HG02610 (cell line): Measurements from ENCODE around the gene CASP8.
"Not testable (repeated sequence)": the region's sequence is repeated elsewhere in the genome, so short reads cannot be mapped to it uniquely, and the experiment has no call there.

Source experiments
- ATAC-seq: cut with Tn5 transposase; IDR thresholded peaks from one replicate; pipeline ENCODE4 v1.9.1; 2021; ENCODE audit warnings: mild to moderate bottlenecking, moderate library complexity; ENCODE audit not compliant: unreplicated experiment

CASP8 gene

DNA sequence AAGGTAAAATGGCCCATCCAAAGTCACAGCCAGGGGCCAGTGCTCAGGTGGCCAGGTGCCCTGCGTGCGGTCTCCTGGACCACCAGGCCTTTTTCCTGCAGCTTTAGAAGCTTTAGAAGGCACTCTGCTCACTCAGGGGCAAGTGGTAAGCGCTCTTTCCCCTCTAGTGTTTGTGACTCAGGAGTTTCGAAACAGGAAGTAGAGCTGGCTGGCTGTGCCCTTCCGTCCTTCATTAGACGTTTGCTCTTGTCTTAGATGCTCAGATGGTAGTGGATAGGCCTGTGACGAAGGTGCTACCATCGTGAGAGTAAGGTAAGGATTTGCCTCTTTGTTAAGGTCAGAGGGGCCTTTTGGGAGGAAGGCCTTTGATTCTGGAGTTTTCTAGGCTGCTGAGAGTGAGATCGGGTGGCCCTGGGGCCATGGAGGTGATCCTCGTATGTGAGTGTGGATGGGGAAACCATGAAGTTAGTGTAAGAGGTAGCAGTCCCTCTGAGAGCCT is at the start of gene CASP8:
TSS of gene CASP8 (plus strand) at position 235 of the 499 bp plus-strand sequence. CDS start 5,951 bp downstream, outside the sequence.
- no peak for ATAC-seq

DNA sequence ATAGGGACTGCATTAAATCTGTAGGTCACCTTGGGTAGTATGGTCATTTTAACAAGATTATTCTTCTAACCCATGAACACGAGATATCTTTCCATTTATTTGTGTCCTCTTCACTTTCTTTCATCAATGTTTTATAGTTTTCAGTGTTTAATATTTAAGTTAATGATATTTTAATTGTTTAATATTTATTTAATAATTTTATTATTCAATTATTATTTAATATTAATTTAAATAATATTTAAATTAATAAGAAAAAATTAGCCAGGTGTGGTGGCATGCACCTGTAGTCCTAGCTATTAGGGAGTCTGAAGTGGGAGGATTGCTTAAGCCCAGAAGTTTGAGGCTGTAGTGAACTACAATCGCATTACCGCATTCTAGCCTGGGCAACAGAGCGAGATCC is 44.4 kb upstream of the CASP8 start:
- ATAC-seq = no peak

DNA sequence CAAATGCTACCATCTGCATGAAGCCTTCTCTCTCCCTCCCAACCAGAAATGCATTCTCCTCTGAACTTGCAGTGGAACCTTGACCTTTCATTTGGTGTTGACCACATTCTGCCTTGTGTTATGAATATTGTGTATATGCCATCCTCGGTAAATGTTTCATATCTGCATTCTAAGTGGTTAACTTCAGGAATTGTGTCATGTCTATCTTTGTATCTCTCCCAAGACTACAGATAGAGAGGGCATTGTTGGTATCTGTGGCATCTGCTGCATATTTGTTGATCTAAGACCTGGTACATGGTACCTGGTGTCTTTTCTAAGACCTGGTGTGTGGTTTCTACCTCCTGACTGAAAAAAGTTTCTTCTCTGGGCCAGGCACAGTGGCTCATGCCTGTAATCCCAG is 43.4 kb upstream of the CASP8 start:
- ATAC-seq = no peak

DNA sequence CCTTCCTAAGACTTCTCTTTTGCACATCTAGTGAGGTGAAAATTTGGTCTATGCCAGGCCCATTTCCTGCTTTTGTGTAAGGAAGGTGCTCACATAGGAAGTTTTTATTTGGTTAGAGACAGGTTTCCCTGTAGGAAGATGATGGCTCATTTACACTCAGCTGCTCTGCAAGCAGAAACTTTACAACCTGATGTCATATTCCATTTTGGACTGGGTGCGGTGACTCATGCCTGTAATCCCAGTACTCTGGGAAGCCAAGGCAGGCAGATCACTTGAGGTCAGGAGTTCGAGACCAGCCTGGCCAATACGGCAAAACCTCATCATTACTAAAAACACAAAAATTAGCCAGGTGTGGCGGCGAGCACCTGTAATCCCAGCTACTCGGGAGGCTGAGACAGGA is 41.6 kb upstream of the CASP8 start:
- no peak for ATAC-seq

DNA sequence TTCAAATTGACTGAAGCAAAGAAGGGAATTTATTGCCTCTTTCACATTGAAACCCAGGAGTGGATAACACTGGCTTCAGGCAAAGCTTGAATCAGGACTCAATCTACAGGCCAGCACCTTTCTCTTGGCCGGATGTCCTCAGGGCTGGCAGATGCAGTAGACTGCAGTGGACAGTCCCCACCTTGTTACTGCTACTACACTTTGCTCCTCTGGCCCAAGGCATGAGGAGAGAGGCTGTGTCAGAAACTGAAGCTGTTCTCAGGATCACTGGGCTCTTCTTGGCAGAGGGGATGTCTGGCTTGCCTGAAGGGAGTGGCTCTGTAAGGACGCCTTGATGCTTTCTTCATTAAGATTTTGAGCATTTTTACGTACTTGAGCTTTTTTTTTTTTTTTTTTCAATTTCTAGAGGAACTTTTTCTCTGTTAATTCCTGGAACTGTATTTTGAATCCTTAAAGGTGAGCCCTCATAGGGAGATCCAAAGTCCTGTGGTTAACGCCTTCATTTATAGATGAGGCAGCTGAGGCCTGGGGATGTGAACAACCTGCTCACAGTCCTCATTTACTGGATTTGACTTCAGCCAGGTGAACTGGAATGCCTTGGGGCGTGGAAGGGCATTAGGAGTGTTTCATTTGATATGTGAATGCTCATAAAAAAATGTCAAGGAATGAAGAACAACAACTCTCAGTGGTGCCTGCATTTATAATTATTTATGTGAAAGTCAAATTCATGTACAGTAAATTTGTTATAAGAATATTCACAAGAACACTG is 40.8 kb upstream of the CASP8 start:
- no peak for ATAC-seq

DNA sequence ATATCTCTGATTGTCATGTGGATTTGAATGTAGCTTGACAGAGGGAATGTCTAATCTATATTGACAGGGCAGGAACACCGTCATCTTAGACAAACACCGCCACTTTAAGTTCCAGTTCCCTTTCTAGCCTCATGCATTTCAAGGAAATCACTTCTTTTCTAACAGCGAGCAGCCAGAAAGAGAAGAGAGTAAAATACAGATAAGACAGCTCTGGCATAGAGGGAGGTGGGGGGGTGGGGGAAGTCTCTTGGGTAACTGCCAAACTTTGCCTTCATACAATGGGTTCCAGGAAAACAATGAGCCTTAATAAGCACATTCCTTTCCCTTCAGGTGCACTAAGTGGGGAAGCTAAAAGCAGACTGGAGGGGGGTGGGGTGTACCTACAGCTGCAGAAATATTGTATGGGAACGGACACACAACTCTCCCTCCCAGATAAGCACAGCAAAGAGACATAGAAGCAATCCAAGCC is 40.2 kb upstream of the CASP8 start:
- no peak for ATAC-seq

DNA sequence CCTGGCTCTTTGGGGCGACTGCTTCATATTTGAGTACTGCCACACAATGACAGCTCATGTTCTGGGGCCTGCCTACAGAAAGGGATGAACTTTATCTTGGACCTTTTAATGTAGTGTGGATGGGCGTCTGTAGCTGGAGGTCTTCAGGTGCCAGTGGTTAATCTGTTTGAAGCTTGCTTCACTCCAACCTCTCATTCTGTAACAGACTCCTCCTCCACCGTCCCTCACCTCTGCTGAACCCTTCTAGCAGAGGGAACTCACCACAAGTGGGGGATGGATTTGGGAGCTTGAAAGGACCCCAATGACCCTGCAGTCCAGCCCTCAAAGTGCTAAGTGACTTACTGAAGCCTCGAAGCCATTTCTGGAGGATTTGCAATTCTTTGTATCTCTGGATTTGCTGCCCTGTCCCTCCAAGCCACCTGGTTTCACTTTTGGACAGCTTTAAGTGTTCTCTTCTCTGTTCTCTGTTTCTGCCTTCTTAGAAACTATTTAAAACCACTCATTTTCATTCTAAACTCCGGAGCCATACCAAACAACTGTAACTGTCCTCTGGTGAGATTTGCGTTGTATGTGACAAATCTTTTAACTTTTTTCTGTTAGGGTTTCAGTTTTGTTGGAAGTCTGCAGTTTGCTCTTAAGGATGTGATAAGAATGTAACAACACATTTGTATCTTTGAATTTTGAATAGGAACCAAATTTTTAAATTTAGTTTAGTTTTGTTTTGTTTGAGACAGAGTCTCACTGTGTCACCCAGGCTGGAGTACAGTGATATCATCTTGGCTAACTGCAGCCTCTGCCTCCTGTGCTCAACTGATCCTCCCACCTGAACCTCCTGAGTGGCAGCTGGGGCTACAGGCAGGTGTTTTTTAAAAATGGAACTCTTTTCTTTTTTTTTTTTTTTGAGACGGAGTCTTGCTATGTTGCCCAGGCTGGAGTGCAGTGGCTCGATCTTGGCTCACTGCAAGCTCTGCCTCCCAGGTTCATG is 37.0 kb upstream of the CASP8 start:
- peak; percentile 78 for ATAC-seq

DNA sequence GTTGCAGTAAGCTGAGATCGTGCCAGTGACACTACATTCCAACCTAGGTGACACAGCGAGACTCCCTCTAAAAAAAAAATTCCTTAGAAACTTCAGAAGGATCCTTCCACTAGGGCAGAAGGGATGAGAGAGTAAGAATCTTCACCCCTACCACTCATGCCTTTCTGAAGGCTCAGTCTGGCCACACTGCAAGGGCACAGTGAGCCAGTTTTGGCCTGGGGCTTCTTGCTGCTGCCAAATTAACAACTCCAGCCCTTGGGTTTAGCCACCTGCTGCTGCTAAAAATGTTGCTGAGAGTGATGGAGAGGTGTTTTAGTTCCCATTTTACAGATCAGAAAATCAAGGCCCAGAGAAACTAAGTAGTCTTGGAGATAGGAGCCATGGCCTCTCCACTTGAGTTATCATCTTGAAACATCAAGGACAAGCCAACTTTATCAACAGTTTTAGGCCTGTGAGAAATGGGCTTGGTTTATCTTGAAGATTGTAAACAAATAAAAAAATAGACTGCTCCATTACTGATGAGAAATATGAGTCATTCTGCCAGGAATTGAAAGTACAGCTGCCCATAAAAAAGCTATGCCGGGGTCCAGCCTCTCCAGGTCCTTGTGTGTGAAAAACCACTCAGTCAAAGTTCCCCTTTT is 31.9 kb upstream of the CASP8 start:
- no peak for ATAC-seq

DNA sequence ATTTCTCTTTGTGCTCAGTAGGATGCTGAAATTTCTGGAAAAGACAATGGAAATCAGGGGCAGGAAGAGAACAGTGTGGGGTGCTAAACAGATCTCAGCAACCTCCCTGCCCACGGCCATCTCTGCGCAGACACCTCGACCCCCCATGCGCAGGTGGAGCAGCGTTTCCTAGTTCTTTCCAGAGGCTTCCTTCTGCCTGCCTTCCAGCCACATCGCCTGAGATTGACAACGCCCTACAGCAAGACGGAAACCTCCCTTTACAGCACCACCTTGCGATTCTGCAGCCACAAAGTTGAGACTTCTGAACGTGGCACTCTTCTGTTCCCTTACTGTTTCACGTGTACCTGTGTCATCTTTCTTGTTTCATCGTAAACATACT is 31.4 kb upstream of the CASP8 start:
- no peak for ATAC-seq

DNA sequence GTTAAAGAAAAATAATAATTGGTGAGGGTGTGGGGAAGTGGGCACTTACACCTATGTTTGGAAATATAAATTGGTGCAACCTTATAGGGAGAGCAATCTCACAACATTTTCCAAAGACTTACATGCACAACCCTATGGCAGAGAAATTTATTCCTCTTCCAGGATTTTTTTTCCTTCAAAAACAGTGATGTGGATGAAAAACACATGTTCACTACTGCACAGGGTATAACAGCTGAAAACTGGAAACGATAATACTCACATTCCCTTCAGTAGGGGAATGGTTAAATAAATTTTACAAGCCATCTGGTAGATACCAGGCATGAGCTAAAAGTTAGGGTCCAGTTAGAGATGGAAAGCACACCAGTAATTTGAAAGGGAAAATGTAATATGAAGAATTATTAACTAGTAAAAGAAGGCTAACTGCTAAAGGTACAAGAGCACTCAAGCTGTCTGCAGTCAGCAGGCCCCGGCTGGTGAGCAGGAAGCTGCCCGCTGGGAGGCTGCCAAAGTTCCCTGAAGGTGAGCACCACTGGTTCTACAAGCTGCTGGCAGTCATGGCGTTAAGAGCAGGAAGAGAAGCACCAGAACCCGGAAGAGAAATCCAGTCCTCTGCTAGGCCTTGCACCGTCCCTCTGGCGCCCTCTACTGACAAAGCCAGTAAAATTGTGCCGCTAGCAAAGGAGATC is 28.4 kb upstream of the CASP8 start:
- ATAC-seq = peak; percentile 42

DNA sequence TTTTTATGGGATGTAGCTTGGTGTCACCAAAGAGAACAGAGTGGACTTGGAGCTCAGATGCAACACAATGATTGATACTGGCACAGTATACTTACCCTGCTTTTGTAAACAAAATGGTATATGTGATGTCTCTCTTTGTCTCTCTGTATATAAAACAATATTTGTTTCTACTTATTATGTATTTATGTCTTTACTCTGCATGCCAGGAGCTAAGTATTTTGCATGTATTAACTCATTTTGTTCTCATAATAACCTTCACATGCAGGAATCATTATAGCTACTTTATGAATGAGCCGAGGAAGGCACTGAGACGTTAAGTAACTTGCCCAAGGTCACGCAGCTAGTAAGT is 27.9 kb upstream of the CASP8 start:
- ATAC-seq = no peak

DNA sequence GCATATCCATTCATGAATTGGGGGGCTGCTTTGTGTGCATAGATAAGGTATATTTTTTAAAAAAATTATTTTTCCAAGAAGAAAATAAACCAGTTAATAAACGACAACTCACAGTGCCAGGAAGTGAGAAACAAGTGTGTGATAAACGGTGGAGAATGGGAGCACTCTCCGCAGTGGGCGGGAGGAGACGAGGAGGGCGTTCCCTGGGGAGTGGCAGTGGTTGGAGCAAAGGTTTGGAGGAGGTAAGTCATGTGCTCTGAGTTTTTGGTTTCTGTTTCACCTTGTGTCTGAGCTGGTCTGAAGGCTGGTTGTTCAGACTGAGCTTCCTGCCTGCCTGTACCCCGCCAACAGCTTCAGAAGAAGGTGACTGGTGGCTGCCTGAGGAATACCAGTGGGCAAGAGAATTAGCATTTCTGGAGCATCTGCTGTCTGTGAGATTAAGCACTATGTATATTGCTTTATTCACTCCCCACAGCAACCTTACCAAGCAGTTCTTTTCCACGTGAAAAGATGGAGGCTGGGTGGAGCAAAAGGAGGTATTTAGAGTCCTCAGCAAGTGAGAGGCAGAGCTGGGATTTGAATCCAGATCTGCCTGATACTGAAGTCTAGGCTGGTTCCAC is 27.0 kb upstream of the CASP8 start:
- ATAC-seq = peak; percentile 92

DNA sequence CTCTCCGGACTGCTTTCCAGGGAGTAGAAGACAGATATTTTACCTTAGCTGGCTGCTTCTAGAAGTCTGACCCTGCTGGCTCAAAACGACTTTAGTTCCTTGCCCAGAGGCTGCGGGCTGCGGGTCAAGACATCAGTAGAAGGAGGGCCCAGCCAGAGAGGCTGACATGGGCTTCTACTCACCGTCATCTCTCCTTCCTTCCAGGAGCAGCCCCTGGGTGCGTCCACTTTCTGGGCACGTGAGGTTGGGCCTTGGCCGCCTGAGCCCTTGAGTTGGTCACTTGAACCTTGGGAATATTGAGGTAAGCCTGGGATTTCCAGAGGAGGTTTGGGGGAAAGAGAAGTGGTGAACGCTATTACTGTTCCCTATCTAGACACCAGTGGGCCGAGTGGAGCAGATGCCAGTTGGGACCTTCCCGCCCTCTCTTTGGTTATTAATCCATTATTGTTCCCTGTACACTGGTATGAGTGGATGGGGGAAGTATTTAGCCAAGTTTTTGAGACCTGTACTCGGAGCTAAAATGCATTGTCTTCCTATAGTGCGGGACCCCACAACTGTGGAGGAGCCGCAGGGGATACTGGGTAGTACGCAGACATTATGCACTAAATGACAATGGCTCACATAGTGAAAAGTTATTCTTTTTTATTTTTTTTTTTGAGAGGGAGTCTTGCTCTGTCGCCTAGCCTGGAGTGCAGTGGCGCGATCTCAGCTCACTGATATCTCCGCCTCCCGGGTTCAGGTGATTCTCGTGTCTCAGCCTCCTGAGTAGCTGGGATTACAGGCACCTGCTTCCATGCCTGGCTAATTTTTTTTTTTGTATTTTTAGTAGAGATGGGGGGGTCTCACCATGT is 26.3 kb upstream of the CASP8 start:
- ATAC-seq = peak; percentile 15

DNA sequence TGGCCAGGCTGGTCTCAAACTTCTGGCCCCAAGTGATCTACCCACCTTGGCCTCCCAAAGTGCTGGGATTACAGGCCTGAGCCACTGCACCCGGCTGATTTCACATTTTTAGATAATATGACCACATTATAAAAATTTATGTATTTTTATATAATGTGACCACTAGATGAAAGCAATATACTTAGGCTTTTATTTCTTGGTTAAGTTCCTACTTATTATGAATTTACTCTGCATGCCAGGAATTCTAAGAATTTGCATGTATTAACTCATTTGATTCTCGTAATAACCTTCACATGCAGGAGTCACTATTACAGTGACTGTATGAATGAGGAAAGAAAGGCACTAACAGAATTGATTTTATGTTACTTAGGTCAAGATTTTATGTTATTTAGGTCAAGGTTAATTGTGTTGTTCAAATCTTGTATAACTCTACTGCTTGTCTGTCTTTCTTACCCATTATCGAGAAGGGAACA is 25.6 kb upstream of the CASP8 start:
- no peak for ATAC-seq

DNA sequence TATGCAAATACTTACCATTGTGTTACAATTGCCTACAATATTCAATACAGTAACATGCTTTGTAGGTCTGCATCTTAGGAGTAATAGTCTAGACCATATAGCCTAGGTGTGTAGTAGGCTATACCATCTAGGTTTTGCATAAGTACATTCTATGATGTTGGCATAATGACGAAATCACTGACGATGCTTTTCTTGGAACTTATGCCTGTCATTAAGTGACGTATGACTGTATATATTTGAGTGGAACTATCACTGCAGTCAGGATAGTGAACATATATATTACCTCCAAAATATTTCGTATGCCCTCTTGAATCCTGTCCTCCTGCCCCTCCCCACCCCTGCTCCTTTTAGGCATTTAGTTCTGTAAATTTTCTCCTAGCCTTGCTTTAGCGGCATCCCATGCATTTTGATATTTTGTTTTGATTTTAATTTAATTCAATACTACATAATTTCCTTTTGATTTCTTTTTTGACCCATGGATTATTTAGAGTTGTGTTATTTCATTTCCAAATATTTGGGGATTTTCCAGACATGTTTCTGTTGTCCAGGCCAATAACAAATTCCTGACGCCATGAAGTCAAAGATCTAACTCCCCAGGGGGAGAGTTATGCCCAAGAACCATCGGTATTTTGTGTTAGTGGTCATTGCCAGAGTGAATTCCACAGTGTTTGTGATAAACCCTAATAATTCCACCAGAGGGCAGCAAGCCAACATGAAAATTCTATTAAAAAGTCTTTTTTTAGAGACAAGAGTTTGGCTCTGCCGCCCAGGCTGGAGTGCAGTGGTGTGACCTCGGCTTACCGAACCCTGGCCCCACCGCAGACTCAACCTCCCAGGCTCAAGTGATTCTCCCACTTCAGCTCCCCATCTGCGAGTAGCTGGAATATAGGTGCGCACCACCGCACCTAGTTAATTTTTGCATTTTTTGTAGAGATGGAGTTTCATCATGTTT is 24.2 kb upstream of the CASP8 start:
- ATAC-seq = no peak

DNA sequence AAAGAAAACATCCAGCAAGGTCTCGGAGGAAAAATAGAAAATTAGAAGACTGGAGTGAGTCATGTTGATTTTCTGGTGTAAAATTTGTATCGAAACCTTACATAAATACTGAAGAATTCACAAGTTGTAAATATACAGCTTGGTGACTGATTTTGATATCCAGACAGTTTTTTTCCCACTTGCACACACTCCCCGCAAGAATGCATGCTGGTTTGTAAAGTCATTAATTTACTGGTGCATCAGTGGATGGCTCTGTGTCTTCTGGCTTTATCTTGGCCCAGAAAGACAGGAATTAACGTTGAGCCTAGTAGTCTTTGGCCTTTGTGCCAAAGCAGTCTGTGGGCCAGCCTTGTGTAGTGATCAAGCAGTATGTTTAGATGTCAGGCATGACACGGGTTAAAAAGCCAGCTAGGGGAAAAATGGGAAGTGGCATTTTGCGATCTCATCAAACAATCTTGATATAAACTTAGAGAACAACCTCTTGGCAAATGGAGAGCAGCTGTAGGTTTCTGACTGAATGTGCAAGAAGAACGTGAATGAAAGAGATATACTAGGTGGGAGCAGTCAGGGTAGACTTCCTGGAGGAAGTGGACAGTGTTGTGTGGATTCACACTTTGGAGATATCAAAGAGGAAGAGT is 22.7 kb upstream of the CASP8 start:
- no peak for ATAC-seq

DNA sequence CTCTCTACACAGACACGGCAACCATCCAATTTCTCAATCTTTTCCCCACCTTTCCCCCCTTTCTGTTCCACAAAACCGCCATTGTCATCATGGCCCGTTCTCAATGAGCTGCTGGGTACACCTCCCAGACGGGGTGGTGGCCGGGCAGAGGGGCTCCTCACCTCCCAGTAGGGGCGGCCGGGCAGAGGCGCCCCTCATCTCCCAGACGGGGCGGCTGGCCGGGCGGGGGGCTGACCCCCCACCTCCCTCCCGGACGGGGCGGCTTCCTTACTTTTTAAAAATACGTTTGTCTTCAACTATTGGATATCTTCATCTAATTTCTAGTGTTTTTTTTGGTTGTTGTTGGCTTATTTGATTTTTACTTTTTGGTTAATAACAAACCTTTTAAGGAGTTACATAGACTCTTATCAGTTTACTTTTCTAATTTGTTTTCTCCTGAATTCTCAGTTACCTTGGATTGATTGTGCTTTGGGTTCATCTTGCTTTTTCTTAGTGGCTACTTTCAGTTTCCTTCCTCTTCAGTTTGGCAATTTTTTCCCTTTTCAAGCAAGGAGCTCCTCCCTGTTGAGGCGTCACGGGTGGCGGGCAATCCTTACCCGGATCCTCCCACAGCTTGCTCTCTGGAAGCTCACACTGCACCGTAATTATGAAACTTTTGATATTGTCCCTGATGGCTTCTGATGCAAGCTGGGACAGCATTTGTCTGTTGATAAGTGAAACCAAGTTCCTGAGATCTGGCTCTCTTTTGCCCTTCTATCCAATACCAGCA is 21.0 kb upstream of the CASP8 start:
- not testable (repeated sequence) for ATAC-seq
